Measurements from ENCODE around the gene FILIP1L.

The FILIP1L gene

GRCh38 chr3:100124201-100124761, 10.0 kb upstream of the FILIP1L start:
- DNase-seq, result no peak

- no peak for DNase-seq
These were observed 8.8 kb upstream of the FILIP1L start for GRCh38 chr3:100123112-100123511.

- no peak for DNase-seq
These were observed 8.0 kb upstream of the FILIP1L start for GRCh38 chr3:100122321-100122720.

- DNase-seq, result no peak
These were observed 6.4 kb upstream of the FILIP1L start for GRCh38 chr3:100120693-100121092.

GRCh38 chr3:100120012-100120411, 5.7 kb upstream of the FILIP1L start:
- no peak for DNase-seq

GRCh38 chr3:100117093-100117492, 2.8 kb upstream of the FILIP1L start:
- no peak for DNase-seq

GRCh38 chr3:100113723-100114412, 433 bp downstream of the FILIP1L start:
- no peak for DNase-seq

GRCh38 chr3:100111728-100112127, 2.6 kb downstream of the FILIP1L start:
- no peak for DNase-seq

- no peak for DNase-seq
These were observed 4.1 kb downstream of the FILIP1L start for GRCh38 chr3:100110162-100110561.

GRCh38 chr3:100108464-100109079, 5.7 kb downstream of the FILIP1L start:
- DNase-seq, result no peak

GRCh38 chr3:100107221-100107814, 7.0 kb downstream of the FILIP1L start:
- DNase-seq, result no peak

- no peak for DNase-seq
These were observed 7.7 kb downstream of the FILIP1L start for GRCh38 chr3:100106531-100107141.

GRCh38 chr3:100106094-100106493, 8.2 kb downstream of the FILIP1L start:
- DNase-seq, result no peak

GRCh38 chr3:100105501-100105900, 8.8 kb downstream of the FILIP1L start:
- no peak for DNase-seq

- no peak for DNase-seq
These were observed 9.4 kb downstream of the FILIP1L start for GRCh38 chr3:100104817-100105413.

GRCh38 chr3:100104442-100104798, 9.9 kb downstream of the FILIP1L start:
- DNase-seq, result no peak

- DNase-seq, result no peak
These were observed 10.5 kb downstream of the FILIP1L start for GRCh38 chr3:100103558-100104441.

- DNase-seq, result no peak
These were observed 11.5 kb downstream of the FILIP1L start for GRCh38 chr3:100102757-100103156.

GRCh38 chr3:100100425-100100824, 13.9 kb downstream of the FILIP1L start:
- no peak for DNase-seq

GRCh38 chr3:100099621-100100020, 14.7 kb downstream of the FILIP1L start:
- DNase-seq, result no peak

GRCh38 chr3:100098784-100099070, 15.6 kb downstream of the FILIP1L start:
- no peak for DNase-seq
